Urinary bladder (tissue), 4 donors: Measurements from ENCODE around the gene VSTM4. TPM values are rescaled to one million over a fixed set of nuclear protein-coding genes. Genes with fewer than 3 reads are reported as not detected.

Experiments
- DNase-seq: peaks from one replicate; pipeline ENCODE4 v3.0.0-alpha.2; 2015; ENCODE audit errors: extremely low spot score
- H3K27ac ChIP-seq: one replicate; pipeline ENCODE4 v1.5.1; 2013; ENCODE audit warnings: low read depth, mild to moderate bottlenecking, moderate library complexity
- H3K36me3 ChIP-seq: one replicate; pipeline ENCODE4 v1.6.1; 2013; ENCODE audit warnings: mild to moderate bottlenecking, moderate library complexity; ENCODE audit not compliant: insufficient read depth
- H3K4me1 ChIP-seq: one replicate; pipeline ENCODE4 v1.6.1; 2013; ENCODE audit warnings: mild to moderate bottlenecking, moderate library complexity; ENCODE audit not compliant: insufficient read depth
- H3K4me3 ChIP-seq: one replicate; pipeline ENCODE4 v1.5.1; 2013; ENCODE audit warnings: low read depth, low read length
- WGBS: extraction: QIAGEN DNeasy Blood & Tissue Kit; methylation state at CpG from one replicate; pipeline ENCODE4 v1.1.7; 2013; 5-methylcytosine and 5-hydroxymethylcytosine counted together
- polyA plus RNA-seq: library from polyadenylated mRNA; stranded (reverse); fragments of 200-250 nt; gene quantifications from one replicate; pipeline ENCODE4 v1.2.3, GENCODE V29; 2013
- total RNA-seq: library from RNA; depleted of rRNA; stranded (reverse); fragments of >200 nt; gene quantifications from one replicate; pipeline ENCODE4 v1.2.3, GENCODE V29; 2014
- donor health status: healthy with polysubstance abuse.
- donor health status: healthy.

The VSTM4 gene
- total and polyA plus RNA-seq, 2 donors = 18.7 to 60.2 TPM

DNA sequence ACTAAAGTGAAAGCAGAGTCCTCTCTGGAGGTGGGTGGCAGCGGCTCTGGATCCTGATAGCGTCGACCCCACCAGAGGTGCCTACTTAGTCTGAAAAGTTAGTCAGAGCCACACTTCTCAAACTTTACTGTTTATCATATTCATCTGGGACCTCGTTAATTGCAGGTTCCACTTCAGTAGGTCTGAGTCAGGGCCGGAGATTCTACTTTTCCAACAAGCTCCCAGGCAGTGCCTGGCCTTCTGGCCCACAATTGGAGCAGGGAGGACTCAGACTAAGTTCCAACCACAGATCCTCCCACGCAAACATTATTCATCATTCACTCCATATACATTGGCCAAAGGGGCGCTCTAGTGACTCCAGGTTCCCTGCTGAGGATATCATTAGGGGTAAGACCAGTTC is 78.1 kb downstream of the VSTM4 start:
- no peak for DNase-seq
- WGBS = 90% methylated on average over 7 of the region's 7 CpGs
- H3K4me3 ChIP-seq = no peak overlapping the region

GRCh38 chr10:49036638-49037037 is 78.7 kb downstream of the VSTM4 start:
- Histone ChIP-seq H3K4me3 (no peak overlapping the region), H3K36me3 (no peaks in the 10 kb centered on the region), H3K4me1 (no peaks in the 10 kb centered on the region), H3K27ac (no peak overlapping the region)
- 86% methylated on average over 3 of the region's 3 CpGs for WGBS
- no peak for DNase-seq

More for the DNA sequence above, 78.1 kb downstream of the VSTM4 start:
- Histone ChIP-seq H3K4me1 (no peaks in the 10 kb centered on the region), H3K36me3 (no peaks in the 10 kb centered on the region), H3K27ac (no peak overlapping the region)

DNA sequence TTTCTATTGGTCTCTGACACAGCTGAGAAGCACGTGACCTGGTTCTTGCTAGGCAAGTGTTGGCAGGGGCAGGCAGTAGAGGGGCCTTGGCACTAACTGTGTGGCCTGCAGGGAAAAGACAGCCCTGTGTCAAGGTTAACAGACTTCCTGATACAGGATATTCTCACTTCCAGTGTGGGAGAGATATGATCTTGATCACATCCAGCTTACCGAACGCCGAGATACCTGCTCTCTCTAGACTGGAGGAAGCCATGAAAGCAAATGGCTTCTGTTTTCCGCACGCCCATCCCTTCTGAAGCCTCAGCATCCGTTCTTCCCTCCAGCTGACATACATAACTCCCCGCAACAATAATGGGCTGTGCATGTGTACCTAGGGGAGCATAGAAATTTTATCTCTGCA is 79.4 kb downstream of the VSTM4 start:
- Histone ChIP-seq H3K4me3 (no peak overlapping the region), H3K36me3 (no peaks in the 10 kb centered on the region), H3K27ac (no peak overlapping the region), H3K4me1 (no peaks in the 10 kb centered on the region)
- DNase-seq = no peak
- WGBS = 90% methylated on average over 8 of the region's 8 CpGs

GRCh38 chr10:49034925-49035324 is 80.4 kb downstream of the VSTM4 start:
- no peak for DNase-seq
- no peak overlapping the region for H3K4me3 ChIP-seq
- H3K27ac ChIP-seq = no peak overlapping the region
- H3K36me3 ChIP-seq = no peaks in the 10 kb centered on the region
- 95% methylated on average over 6 of the region's 6 CpGs for WGBS
- no peaks in the 10 kb centered on the region for H3K4me1 ChIP-seq

DNA sequence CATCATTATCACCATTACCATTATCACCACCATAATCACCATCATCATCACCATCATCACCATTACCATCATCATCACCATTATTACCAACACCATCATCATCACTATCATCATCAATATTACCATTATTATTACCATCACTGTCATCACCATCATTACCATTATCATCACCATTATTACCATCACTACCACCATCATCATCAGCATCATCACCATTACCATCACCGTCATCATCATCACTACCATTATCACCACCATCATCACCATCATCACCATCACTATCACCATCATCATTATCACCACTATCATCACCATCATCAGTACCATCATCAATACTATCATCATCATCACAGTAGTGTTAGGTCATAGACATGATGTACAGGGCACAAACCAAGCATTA is 81.4 kb downstream of the VSTM4 start:
- WGBS = 90% methylated on average over 1 of the region's 1 CpG
- Histone ChIP-seq H3K27ac (no peak overlapping the region), H3K4me1 (no peaks in the 10 kb centered on the region), H3K36me3 (no peaks in the 10 kb centered on the region), H3K4me3 (no peak overlapping the region)
- no peak for DNase-seq

- 90% methylated on average over 1 of the region's 1 CpG for WGBS
- Histone ChIP-seq H3K4me3 (no peak overlapping the region), H3K36me3 (no peaks in the 10 kb centered on the region), H3K27ac (no peak overlapping the region), H3K4me1 (no peaks in the 10 kb centered on the region)
- no peak for DNase-seq
Measured at GRCh38 chr10:49029666-49030065, 85.7 kb downstream of the VSTM4 start.

GRCh38 chr10:49028639-49029038 is 86.7 kb downstream of the VSTM4 start:
- 72% methylated on average over 2 of the region's 2 CpGs for WGBS

GRCh38 chr10:49025347-49025983 is 89.9 kb downstream of the VSTM4 start:
- 92% methylated on average over 7 of the region's 7 CpGs for WGBS
- DNase-seq = no peak
- no peaks in the 10 kb centered on the region for H3K4me1 ChIP-seq
- H3K27ac ChIP-seq = no peak overlapping the region
- no peaks in the 10 kb centered on the region for H3K36me3 ChIP-seq
- no peak overlapping the region for H3K4me3 ChIP-seq

More at GRCh38 chr10:49028639-49029038, 86.7 kb downstream of the VSTM4 start:
- Histone ChIP-seq H3K36me3 (no peaks in the 10 kb centered on the region), H3K27ac (no peak overlapping the region), H3K4me1 (no peaks in the 10 kb centered on the region), H3K4me3 (no peak overlapping the region)
- no peak for DNase-seq

DNA sequence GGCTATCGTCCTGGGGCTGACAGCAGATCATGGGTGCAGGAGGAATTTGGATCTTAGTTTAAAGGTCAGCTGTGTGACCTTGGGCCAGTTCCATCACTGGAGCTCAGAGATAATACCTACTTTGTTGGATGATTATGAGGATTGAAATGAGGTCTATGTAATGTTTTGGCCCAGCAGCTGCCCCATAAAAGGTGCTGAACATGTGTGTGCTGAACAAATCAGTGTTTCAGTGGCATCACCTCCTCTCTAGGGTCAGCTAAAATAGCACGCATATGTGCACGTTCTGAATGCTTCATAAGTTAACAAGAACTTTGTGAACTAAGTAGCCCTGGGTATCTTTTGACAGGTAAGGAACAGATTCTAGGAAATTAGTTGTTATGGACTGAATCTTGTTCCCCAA is 90.8 kb downstream of the VSTM4 start:
- peak overlapping the region; percentile 74 for H3K27ac ChIP-seq
- DNase-seq = no peak
- no peaks in the 10 kb centered on the region for H3K4me1 ChIP-seq
- 31% methylated on average over 3 of the region's 3 CpGs for WGBS
- H3K4me3 ChIP-seq = no peak overlapping the region
- no peaks in the 10 kb centered on the region for H3K36me3 ChIP-seq

GRCh38 chr10:49023752-49024151 is 91.6 kb downstream of the VSTM4 start:
- 15% methylated on average over 5 of the region's 5 CpGs for WGBS
- no peak overlapping the region for H3K4me3 ChIP-seq
- DNase-seq = peak; percentile 23
- peak overlapping the region; percentile 74 for H3K27ac ChIP-seq
- H3K36me3 ChIP-seq = no peaks in the 10 kb centered on the region
- no peaks in the 10 kb centered on the region for H3K4me1 ChIP-seq

DNA sequence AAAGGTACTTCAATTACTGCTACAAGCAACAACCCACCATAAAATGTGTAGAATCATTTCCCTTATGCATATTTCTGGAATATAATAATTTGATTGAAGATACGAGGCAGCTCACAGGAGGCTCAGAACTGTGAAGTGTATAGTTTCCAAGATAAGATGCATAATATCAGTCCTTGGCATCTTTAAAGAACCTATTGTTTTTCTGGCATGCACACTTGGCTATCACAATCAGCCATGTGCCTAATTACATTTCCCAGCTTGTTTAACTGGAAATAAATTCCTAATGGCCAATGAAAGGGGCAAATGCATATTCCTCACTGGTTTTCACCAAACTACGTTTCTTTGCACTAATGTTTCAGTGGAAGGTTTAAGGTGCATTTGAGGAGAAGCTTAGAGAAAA is 92.3 kb downstream of the VSTM4 start:
- no peak for DNase-seq
- no peak overlapping the region for H3K27ac ChIP-seq
- no peak overlapping the region for H3K4me3 ChIP-seq
- H3K4me1 ChIP-seq = no peaks in the 10 kb centered on the region
- 54% methylated on average over 2 of the region's 2 CpGs for WGBS
- H3K36me3 ChIP-seq = no peaks in the 10 kb centered on the region

GRCh38 chr10:49021685-49022084 is 93.6 kb downstream of the VSTM4 start:
- no peaks in the 10 kb centered on the region for H3K4me1 ChIP-seq
- WGBS = 81% methylated on average over 6 of the region's 6 CpGs
- DNase-seq = no peak
- H3K27ac ChIP-seq = no peak overlapping the region
- no peaks in the 10 kb centered on the region for H3K36me3 ChIP-seq
- H3K4me3 ChIP-seq = no peak overlapping the region

DNA sequence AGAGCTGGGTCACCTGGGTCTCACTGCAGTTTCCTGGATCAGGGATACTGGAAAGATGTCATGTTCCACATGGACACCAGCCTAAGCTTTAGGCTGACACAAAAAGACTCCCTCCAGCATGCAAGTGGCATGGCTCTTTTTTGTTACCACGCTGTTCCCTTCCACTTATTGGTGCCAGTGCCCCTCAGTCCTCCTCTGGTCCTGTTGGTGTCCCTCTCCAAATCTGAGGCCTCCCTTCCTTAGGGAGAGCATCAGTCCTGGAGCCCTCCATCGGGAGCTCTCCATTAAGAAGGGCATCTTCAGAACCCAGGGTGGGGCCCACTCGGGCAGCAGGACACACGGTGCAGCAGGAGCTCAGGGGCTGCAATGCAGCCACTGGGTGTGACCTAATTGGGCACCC is 99.6 kb downstream of the VSTM4 start:
- 92% methylated on average over 4 of the region's 4 CpGs for WGBS
- H3K4me3 ChIP-seq = no peak overlapping the region
- no peaks in the 10 kb centered on the region for H3K36me3 ChIP-seq
- DNase-seq = no peak
- H3K27ac ChIP-seq = no peak overlapping the region
- H3K4me1 ChIP-seq = peaks cover 2% of the 10 kb centered on the region

GRCh38 chr10:49012603-49013002 is 102.7 kb downstream of the VSTM4 start:
- 62% methylated on average over 4 of the region's 4 CpGs for WGBS
- Histone ChIP-seq H3K27ac (no peak overlapping the region), H3K36me3 (no peaks in the 10 kb centered on the region), H3K4me3 (no peak overlapping the region), H3K4me1 (peaks cover 2% of the 10 kb centered on the region)
- DNase-seq = no peak

GRCh38 chr10:49011756-49012155 is 103.6 kb downstream of the VSTM4 start:
- H3K36me3 ChIP-seq = no peaks in the 10 kb centered on the region
- WGBS = 95% methylated on average over 11 of the region's 11 CpGs
- no peak for DNase-seq
- peaks cover 2% of the 10 kb centered on the region for H3K4me1 ChIP-seq
- H3K27ac ChIP-seq = no peak overlapping the region
- no peak overlapping the region for H3K4me3 ChIP-seq
